Spleen (tissue), 7 donors: ENCODE measurements around the gene TCEANC2.

Experiments used
- POLR2A ChIP-seq, 3 donors: fragments of 450-650 bp; IDR thresholded peaks; one replicate each; pipeline ENCODE4 v1.5.1; 2017; ENCODE audit warnings: antibody characterized with exemption in 3 of 3, mild to moderate bottlenecking in 1 of 3
- POLR2AphosphoS5 ChIP-seq, 3 donors: sonication (generic); formaldehyde crosslinking; IDR thresholded peaks; one replicate each; pipeline ENCODE4 v1.5.1; 2017; ENCODE audit warnings: antibody characterized with exemption in 3 of 3
- TF ChIP-seq, protein P1 (sequence below), 11 experiments: fragments of 200-600 bp in 7 of 11; fragments of 450-650 bp in 4 of 11; sonication (generic) in 4 of 11; IDR thresholded peaks in 8 of 11; conservative IDR thresholded peaks in 3 of 11; 1 replicate in 7 of 11; 2 replicates in 4 of 11; pipeline versions ENCODE4 v1.4.0 to v1.8.0; 2016 to 2021; ENCODE audit warnings: antibody characterized with exemption in 11 of 11, inconsistent platforms in 4 of 11, mild to moderate bottlenecking in 1 of 11
- donor health status: DM: no; HTN: no; CAD: no; lungs with moderate emphysema.
- donor health status: DM: no; HTN: no; CAD: no.
- donor health status: DM: no; HTN: no; CAD: no.

GRCh38 chr1:54122135-54122751, 68.8 kb downstream of the TCEANC2 start:
- TF ChIP-seq, protein P1, sequence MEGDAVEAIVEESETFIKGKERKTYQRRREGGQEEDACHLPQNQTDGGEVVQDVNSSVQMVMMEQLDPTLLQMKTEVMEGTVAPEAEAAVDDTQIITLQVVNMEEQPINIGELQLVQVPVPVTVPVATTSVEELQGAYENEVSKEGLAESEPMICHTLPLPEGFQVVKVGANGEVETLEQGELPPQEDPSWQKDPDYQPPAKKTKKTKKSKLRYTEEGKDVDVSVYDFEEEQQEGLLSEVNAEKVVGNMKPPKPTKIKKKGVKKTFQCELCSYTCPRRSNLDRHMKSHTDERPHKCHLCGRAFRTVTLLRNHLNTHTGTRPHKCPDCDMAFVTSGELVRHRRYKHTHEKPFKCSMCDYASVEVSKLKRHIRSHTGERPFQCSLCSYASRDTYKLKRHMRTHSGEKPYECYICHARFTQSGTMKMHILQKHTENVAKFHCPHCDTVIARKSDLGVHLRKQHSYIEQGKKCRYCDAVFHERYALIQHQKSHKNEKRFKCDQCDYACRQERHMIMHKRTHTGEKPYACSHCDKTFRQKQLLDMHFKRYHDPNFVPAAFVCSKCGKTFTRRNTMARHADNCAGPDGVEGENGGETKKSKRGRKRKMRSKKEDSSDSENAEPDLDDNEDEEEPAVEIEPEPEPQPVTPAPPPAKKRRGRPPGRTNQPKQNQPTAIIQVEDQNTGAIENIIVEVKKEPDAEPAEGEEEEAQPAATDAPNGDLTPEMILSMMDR (IDR thresholded peaks at IDR 0.05 in 8 of 11, conservative IDR thresholded peaks at IDR 0.05 in 3 of 11), result no peak
- no peak for TF ChIP-seq POLR2AphosphoS5 (IDR thresholded peaks at IDR 0.05)
- TF ChIP-seq POLR2A (IDR thresholded peaks at IDR 0.05), result no peak
